GM21737 (cell line): ENCODE results near the gene DDOST.
A peak's percentile ranks its signal among the peaks of the same experiment; 100 is the strongest.

ENCODE experiments used
- ATAC-seq: cut with Tn5 transposase; IDR thresholded peaks from one replicate; pipeline ENCODE4 v1.9.1; 2021; ENCODE audit warnings: mild to moderate bottlenecking, moderate library complexity; ENCODE audit not compliant: unreplicated experiment

The DDOST gene

DNA sequence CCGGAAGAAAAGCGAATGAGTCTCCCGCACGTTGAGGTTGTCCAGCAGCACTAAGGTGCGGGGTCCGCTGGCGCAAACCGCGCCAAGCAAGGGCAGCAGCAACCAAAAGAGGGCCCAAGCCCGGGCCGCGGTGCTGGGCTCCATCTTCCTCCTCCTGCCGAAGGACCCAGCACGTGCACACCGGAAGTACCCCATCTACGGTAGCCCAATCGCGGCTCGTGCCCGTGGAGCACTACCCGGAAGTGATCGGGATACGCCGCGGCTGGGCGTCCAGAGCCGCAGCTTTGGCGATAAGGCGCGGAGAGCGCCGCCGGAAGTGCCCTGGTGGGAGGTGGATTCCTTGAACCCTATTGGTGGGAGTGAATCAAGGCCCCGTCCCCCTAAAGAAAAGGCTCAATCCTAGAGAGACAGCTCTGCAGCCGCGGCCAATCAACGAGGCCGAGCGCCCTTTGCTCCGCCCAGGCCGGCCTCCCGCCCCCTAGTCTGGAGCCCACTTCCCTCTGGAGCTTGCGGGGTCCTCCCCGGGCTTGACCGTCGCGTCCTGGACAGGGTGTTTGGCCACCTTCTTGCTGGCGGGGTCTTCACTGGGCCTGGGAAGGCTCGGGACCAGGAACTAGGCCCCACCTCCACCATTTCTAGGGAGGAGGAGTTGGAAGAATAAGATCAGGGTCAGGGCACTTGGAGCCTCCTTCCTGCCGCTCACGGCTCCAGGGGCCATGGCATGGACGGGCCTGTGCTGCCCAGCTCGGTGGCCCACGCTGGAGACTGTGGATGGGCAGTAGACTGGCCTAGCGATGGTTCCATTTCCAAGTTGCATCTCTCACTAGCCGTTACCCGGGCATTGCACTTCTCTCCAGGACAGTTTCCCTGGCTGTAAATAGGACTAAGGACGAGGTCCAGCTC is at the start of gene DDOST:
Gene DDOST, minus strand, starts transcription at position 163 of the 903 bp plus-strand sequence. Its CDS starts 19 bp downstream, at position 144.
- ATAC-seq, result peak; percentile 93

GRCh38 chr1:20710469-20711284 is 49.5 kb upstream of the DDOST start:
- no peak for ATAC-seq

- ATAC-seq, result no peak
These were observed 48.7 kb upstream of the DDOST start for GRCh38 chr1:20709868-20710267.

DNA sequence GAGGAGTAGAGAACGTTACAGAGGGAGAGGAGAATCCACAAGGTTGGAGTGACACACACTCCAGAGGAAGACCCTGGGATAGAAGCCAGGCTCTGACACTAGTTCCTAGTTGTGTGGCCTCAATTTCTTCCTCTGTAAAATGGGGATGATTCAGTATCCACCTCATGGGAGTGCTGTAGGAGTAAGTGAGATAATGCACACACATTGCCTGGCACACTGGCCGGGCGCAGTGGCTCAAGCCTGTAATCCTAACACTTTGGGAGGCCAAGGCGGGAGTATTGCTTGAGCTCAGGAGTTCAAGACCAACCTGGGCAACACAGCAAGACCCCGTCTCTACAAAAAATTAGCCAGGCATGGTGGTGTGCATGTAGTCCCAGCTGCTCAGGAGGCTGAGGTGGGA is 47.7 kb upstream of the DDOST start:
- no peak for ATAC-seq

DNA sequence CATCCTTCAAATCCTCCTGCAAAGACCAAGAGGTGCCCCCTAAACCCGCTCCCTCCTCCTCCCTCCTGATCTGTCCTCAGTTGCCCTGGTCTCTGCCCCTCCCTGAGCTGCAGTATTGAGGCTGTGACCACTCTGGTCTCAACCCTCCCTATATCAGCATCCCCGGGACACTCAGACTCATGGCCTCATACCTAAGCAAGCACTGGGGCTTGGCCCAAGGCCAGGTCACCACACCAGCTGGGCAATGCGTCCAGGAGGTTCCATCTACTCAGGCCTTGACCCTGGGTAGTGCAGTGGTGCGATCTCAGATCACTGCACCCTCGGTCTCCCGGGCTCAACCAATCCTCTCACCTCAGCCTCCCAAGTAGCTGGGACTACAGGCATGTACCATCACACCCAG is 46.9 kb upstream of the DDOST start:
- no peak for ATAC-seq

GRCh38 chr1:20706841-20707240 is 45.7 kb upstream of the DDOST start:
- ATAC-seq, result no peak

DNA sequence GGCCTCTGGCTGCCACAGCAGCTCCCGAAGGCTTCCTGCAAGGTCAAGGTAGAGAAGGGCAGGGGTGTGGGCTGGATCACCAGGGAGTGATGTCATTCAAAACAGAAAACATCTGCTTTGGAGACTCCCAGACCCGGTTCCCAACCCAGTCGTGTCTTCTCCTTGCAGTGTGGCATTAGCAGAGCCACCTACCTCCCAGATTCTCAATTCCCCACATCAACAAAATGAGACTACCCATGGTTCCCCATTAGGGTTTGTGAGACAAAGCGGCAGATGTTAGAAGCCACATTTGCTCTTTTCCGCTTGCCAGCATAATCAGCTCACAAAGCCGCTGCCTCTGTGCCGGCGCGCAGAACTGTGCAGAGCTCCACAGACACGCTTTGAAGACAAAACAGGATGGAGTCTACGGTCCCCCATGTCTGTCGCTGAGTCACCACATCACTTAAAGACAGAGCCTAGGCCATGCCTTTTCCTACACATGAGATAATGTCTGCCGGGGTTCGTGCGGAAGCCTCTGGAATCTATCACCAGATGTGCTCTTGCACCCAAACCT is 44.1 kb upstream of the DDOST start:
- no peak for ATAC-seq

GRCh38 chr1:20704390-20705202 is 43.4 kb upstream of the DDOST start:
- ATAC-seq, result no peak

- ATAC-seq, result no peak
These were observed 42.1 kb upstream of the DDOST start for GRCh38 chr1:20703124-20703756.

- ATAC-seq, result no peak
These were observed 41.2 kb upstream of the DDOST start for GRCh38 chr1:20702416-20702815.

- ATAC-seq, result no peak
These were observed 40.7 kb upstream of the DDOST start for GRCh38 chr1:20701847-20702246.

DNA sequence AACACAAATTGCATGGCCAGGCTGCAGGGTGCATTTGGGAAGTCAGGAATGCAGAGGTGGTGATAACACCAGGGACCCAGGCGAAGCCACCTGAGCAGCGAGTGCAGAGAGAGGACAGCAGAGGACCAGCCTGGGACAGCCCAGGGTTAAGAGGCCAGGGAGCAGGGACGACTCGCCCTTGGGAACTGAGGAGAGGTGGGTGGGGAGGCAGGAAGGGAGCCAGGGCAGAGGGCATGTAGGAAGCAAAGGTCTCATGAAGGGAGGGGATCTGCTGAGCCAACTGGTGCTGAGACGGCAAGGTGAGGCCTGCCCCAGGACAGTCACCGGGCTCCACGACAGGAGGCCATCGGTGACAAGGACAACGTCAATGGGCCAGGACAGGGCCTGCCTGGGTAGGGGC is 40.3 kb upstream of the DDOST start:
- no peak for ATAC-seq

- no peak for ATAC-seq
These were observed 39.6 kb upstream of the DDOST start for GRCh38 chr1:20700636-20701215.

GRCh38 chr1:20699558-20699957 is 38.4 kb upstream of the DDOST start:
- ATAC-seq, result no peak

DNA sequence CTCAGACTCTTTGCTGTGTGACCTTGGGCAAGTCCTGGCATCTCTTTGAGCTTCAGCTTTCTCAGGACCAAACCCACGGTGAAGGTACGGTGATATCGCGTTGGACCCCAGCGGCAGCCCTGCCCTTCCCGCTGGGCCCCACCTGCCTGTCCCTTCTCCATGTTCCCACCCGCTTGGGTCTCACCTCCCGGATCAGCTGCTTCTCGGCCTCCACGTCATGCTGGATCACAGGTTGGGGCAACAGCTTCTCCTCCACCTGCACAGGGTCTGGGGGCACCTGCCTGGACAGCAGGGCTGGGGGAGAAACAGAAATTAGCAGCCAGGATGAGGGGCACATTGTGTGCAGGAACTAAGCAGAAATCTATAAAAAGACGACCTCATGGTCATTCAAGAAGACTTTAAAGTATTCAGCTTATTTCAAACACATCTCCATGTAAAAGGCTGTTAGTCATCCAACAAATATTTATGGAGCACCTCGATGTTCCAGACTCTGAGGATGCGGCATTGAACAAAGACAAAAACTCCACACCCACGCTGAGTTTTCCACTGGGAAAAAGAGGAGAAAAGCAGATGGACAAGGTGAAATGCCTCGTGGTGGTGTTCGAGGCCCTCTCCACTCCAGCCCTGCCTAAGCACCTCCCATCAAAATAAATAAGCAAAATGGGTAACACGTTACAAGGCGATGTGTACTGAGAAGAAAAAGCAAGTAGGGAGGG is 37.2 kb upstream of the DDOST start:
- no peak for ATAC-seq

GRCh38 chr1:20697563-20697962 is 36.4 kb upstream of the DDOST start:
- ATAC-seq, result no peak

DNA sequence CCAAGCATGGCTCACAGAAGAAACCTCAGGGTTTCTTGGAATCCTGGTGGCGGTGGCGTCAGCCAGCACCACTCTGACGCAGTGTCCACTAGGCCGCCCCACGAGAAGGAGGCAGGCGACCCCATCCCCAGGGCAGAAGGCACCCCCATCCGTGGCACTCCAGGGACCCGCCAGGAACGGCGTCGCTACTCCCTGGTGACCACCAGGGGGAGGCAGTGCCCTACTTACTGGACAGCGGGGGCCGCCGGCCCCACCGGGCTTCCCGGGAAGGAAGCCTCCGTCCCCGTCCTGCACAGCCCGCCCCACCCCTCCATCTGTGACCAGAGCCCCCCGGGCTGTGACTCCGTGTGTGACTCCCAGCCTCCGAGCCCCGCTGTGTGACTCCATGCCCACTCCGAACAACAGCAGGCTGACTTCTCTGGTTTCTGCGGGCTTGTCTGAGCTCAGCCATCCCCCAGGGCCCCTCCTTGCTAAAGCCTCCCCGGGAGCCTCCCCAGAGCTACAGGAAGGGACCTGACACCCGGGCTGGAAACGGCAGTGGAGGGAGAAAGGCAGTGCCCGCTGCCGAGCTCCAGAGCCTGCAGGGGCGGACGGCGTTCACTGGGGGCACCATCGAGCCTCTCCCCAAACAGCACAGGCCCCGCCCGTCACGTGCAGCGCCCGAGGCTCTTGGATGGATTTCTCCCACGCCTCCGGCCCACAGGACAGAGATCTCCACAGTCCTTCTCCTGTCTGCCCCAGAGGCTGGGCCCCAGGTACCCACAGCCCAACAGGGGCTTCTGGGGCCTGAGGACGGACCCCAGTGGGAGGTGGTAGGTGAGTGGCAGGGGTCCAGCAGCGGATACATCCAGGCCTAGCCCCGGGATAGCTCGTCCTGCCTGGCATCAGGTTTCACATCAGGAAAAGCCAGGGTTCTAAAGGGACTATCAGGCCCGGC is 35.5 kb upstream of the DDOST start:
- ATAC-seq, result peak; percentile 72

DNA sequence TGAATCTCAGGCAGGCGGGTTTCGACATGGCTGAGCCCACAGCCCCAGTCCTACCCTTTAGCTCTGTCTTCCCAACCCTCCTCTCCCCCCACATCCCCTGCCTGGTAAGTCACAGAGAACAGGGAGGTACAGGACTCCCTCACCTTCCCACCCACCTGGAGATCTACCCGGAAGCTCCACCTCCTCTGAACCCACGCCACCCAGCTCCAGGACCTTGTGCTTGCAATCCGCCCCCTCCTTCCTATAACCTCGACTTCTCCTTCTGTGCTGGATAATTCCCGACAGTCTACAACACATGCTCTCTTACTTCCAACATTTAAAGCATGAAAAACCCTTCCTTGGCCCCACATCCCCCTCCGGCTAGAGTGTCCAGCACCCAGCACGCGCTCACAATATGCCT is 34.3 kb upstream of the DDOST start:
- no peak for ATAC-seq
